ENCODE results near the gene UGP2. TPM values are rescaled to one million over a fixed set of nuclear protein-coding genes. Genes with fewer than 3 reads are reported as not detected.
"Not testable (repeated sequence)": the region's sequence is repeated elsewhere in the genome, so short reads cannot be mapped to it uniquely, and the experiment has no call there.

The UGP2 gene
- total RNA-seq, 2 donors from 2014 or later = 111 to 114 TPM

DNA sequence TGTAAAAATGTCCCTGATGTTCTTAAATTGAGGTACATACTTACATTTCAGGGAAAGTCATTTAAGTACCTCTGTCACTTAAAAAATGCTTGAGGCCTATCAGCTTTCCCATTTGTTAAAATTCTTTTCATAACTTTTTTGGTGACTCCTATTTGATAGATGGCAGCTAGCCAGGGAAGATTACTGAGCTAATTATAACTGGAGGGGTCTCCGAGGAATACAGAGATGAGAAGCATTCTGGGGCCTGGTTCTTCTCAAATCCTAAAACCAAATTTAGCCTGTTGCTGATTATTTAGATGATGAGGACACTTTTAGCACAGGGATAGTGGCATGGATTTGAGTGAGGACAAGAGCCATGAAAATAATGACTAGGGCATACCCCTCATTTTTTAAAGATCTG is 4.8 kb downstream of the UGP2 start:
- ATAC-seq (replicated peaks) = no peak
- Mint-ChIP-seq H3K9me3 (no peaks in the 10 kb centered on the region), H3K27ac (no peak overlapping the region), H3K36me3 (ENCODE audit: low read depth) (peaks cover 70% of the 10 kb centered on the region), H3K27me3 (no peaks in the 10 kb centered on the region), H3K4me3 (no peak overlapping the region), H3K4me1 (peaks cover 40% of the 10 kb centered on the region)

DNA sequence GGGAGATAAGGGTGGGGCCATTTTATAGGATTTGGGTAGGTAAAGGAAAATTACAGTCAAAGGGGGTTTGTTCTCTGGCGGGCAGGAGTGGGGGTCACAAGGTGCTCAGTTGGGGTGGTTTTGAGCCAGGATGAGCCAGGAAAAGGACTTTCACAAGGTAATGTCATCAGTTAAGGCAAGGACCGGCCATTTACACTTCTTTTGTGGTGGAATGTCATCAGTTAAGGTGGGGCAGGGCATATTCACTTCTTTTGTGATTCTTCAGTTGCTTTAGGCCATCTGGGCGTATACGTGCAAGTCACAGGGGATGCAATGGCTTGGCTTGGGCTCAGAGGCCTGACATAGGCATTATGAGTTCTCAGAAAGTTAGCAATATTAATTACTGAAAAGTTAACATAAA is 5.9 kb downstream of the UGP2 start:
- H3K4me3 Mint-ChIP-seq; H3K9me3 Mint-ChIP-seq; ATAC-seq (replicated peaks); H3K27me3 Mint-ChIP-seq: not testable (repeated sequence)
- H3K27ac Mint-ChIP-seq = peak overlapping the region; percentile 20
- peaks cover 62% of the 10 kb centered on the region for H3K36me3 Mint-ChIP-seq (ENCODE audit: low read depth)
- peaks cover 48% of the 10 kb centered on the region for H3K4me1 Mint-ChIP-seq

DNA sequence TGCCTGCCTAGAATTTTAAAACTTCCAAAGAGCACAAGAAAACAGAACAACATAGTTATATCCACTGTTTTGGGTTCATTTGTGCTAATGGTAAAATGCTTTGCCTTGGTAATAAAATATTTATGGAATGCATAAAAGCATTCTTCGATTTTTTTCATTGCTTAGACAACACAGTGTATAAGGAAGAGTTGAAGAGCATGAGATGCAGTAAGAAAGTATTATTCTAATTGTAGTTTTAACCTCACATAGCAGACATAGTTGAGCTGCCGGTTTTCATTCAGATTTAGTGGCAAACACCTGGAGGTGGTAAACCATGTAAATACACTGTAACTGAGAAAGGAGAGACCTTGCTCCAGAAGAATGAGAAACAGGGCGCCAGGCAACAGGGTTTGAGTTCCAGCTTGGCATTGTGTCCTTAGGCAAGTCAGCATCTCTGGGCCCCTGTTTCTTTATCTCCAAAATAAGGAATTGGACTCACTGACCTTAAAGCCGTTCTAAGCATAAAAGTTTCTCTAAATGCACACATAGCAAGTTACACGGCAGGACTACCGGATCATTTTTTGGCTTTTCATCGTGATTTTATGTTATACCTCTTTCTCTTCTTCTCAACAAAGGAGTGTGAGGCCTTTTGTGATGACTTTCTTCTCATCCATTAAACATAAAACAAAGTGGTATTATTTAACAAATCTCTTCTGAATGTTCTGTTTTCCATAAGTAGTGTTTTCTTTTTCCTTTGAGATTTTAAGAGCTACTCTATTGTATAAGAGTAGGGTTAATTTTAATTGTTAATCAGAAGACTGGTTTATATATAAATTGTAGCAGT is 7.9 kb downstream of the UGP2 start:
- no peaks in the 10 kb centered on the region for H3K27me3 Mint-ChIP-seq
- peaks cover 42% of the 10 kb centered on the region for H3K36me3 Mint-ChIP-seq (ENCODE audit: low read depth)
- H3K27ac Mint-ChIP-seq = peak overlapping the region; percentile 69
- peaks cover 52% of the 10 kb centered on the region for H3K4me1 Mint-ChIP-seq
- H3K4me3 Mint-ChIP-seq = peak overlapping the region; percentile 38
- no peak for ATAC-seq (replicated peaks)
- peaks cover 4% of the 10 kb centered on the region for H3K9me3 Mint-ChIP-seq

DNA sequence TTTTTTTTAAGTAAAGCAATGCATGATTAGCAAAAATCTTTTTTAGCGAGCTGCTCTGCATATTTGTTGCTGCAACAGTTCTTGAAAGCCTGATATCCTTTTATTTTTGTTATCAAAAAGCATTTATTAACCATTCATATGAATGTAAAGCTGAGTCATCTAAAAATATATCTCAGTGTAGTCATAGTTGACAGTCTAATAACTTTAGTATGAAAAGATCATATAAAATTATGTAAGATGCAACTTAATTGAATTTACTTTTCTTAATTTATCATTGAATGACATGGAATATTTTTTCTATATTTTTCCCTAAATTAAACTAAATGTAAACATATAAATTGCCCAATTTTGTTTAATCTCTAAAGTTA is 8.5 kb downstream of the UGP2 start:
- ATAC-seq (replicated peaks) = no peak
- Mint-ChIP-seq H3K27ac (no peak overlapping the region), H3K36me3 (ENCODE audit: low read depth) (peaks cover 36% of the 10 kb centered on the region), H3K4me3 (no peak overlapping the region), H3K4me1 (peaks cover 56% of the 10 kb centered on the region), H3K27me3 (no peaks in the 10 kb centered on the region), H3K9me3 (peaks cover 4% of the 10 kb centered on the region)

DNA sequence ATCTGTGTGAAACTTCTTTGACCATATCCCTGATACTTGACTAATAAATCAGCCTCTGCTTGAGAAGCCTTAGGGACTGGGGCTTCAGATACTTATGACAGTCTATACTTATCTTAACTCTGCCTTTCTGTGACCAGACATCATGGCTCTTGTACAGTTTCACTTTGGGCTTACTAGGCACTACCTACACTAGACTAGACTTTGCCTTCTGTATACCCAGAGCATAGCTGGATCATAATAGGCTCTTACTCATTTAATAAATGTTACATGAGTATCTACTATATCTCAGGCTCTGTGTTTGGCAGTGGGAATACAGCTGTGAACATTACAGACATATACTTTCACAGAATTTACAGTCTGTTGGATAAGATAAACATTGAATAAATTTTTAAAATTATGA is 9.0 kb downstream of the UGP2 start:
- peak; percentile 80 for ATAC-seq (replicated peaks)
- Mint-ChIP-seq H3K9me3 (peaks cover 4% of the 10 kb centered on the region), H3K27ac (peak overlapping the region; percentile 12), H3K4me1 (peaks cover 55% of the 10 kb centered on the region), H3K36me3 (ENCODE audit: low read depth) (peaks cover 34% of the 10 kb centered on the region), H3K27me3 (no peaks in the 10 kb centered on the region), H3K4me3 (no peak overlapping the region)

DNA sequence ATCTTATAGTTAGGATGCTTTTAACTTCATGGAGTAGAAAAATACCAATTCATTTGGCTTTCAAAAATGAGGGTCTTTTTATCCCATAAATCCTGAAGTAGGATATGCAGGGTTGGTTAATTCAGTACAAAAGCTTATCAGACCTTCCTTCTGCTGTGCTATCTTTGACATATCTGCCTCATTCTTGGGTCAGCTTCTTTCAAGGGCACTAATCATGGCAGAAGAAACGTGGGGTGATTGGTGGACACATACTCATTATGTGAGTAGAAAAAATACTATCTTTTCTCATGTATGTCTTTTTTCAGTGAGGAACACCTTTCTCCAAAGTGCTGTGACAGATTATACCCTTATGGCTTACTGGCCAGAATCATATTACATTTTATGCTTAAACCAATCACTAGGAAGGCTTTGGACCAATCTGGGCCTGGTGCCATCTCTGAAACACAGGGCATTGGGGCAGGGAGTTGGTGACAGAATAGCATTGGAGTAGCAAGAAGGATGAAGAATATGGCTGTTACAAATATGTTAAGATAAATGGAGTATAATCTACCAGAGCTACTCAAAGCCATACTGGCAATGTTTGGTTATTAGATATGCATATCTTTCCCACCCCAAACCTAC is 10.1 kb downstream of the UGP2 start:
- H3K9me3 Mint-ChIP-seq = peaks cover 4% of the 10 kb centered on the region
- peak overlapping the region; percentile 12 for H3K27ac Mint-ChIP-seq
- H3K36me3 Mint-ChIP-seq (ENCODE audit: low read depth) = peaks cover 35% of the 10 kb centered on the region
- no peaks in the 10 kb centered on the region for H3K27me3 Mint-ChIP-seq
- peaks cover 60% of the 10 kb centered on the region for H3K4me1 Mint-ChIP-seq
- no peak for ATAC-seq (replicated peaks)
- H3K4me3 Mint-ChIP-seq = no peak overlapping the region

DNA sequence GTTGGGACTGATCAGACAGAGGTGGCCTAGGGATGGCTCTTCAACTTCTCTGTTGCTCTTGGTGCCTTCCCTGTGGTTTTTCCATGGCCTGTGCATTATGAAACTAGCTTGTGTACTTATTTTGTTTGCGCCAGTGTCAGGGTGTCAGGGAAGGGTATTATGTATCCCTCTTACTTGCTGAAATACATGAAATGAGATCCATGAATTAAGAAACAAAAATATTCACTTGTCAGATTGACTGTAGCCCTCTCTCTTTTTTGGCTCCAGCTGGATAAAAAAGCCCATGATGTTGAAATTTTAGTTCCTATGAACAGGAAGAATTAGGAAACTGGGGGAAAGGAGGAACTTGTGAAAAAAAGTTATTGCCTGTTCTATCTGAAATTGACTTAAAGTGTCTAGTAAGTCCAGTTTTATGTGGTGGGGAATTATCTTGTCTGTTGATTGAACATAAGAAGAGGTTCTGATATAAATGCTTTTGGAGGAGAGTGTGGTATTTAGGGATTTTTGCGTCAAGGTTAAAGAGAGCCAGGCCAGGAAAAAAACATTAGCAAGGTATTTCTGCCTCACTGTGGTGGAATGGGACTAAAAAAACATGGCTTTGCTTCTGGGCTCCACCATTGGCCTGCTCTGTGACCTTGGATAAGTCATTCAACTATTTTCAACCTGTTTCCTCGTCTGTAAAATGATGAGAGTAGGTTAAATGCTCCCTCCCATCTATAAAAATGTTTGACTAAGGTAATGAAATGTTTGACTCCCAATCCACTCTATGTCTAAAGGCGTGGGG is 12.0 kb downstream of the UGP2 start:
- ATAC-seq (replicated peaks) = no peak
- Mint-ChIP-seq H3K27me3 (no peaks in the 10 kb centered on the region), H3K36me3 (ENCODE audit: low read depth) (peaks cover 44% of the 10 kb centered on the region), H3K4me1 (peaks cover 56% of the 10 kb centered on the region), H3K4me3 (peak overlapping the region; percentile 78), H3K27ac (peak overlapping the region; percentile 65), H3K9me3 (peaks cover 4% of the 10 kb centered on the region)

DNA sequence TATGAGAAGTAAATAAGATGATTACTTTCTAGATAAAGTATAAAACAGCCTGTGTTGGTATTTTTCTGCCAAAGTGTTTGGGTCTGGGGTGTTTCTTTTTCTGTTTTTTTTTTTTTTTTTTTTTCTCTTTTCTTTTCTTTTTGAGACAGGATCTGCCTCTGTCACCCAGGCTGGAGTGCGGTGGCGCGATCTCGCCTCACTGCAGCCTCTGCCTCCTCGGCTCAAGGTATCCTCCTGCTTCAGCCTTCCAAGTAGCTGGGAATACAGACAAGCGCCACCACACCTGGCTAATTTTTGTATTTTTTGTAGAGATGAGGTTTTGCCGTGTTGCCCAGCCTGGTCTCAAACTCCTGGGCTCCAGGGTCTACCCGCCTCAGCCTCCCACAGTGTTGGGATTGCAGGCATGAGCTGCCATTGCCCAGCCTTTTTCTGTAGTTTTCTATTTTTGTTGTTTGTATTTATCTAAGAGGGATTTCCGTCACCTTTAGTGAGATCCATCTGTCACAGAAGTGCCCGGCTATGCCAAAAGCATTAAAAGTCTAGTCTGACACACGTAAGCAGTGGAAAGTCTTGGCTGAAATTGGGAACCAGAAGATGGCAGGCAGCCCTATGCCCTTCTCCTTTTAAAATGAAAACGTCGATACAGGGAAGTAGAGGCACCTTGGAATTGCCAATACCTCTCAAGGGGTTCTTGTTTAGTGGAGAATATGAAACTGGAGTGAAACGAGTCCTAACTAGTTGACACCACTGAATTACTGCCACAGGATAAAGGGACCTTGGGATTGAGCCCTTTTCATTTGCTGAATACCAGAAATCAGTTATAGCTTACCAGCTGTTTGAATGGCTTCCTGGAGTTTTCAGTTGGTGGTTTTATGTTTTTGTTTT is 14.0 kb downstream of the UGP2 start:
- Mint-ChIP-seq H3K27ac (peak overlapping the region; percentile 65), H3K4me1 (peaks cover 49% of the 10 kb centered on the region), H3K4me3 (peak overlapping the region; percentile 78), H3K36me3 (ENCODE audit: low read depth) (peaks cover 58% of the 10 kb centered on the region), H3K9me3 (peaks cover 4% of the 10 kb centered on the region), H3K27me3 (no peaks in the 10 kb centered on the region)
- ATAC-seq (replicated peaks) = no peak

DNA sequence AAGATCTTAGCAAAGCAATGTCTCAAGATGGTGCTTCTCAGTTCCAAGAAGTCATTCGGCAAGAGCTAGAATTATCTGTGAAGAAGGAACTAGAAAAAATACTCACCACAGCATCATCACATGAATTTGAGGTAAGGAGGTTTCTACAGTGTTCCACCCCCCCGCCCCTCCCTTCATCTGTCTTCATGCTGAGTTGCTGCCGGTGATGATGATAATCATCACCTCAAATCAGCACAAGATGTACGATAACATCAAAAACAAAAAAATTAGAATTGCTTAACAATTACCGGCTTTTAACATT is 14.6 kb downstream of the UGP2 start:
- peaks cover 4% of the 10 kb centered on the region for H3K9me3 Mint-ChIP-seq
- peak; percentile 95 for ATAC-seq (replicated peaks)
- H3K4me1 Mint-ChIP-seq = peaks cover 49% of the 10 kb centered on the region

DNA sequence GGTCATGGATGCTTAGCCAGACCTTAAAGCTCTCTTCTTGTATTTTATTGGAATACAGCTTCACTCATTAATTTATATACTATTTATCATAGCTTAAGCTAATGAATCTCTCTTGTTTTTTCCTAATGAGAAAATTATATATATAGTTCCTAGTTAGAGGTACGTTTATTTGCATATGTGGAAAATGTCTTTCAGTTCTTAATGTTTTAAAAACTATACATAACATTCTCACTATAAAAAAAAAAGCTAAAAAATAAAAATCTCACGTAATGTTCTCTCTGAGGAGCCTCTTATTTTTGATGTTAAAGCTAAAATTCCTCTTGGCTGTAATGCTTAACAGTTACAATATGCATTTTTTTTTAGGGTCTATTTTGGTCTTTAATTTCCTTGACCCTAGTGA is 16.6 kb downstream of the UGP2 start:
- Mint-ChIP-seq H3K4me1 (peaks cover 38% of the 10 kb centered on the region), H3K27me3 (no peaks in the 10 kb centered on the region), H3K36me3 (ENCODE audit: low read depth) (peaks cover 78% of the 10 kb centered on the region), H3K9me3 (no peaks in the 10 kb centered on the region), H3K4me3 (no peak overlapping the region), H3K27ac (peak overlapping the region; percentile 52)
- ATAC-seq (replicated peaks) = no peak

More for the DNA sequence above, 14.6 kb downstream of the UGP2 start:
- Mint-ChIP-seq H3K27ac (peak overlapping the region; percentile 65), H3K27me3 (no peaks in the 10 kb centered on the region), H3K36me3 (ENCODE audit: low read depth) (peaks cover 62% of the 10 kb centered on the region), H3K4me3 (peak overlapping the region; percentile 78)

DNA sequence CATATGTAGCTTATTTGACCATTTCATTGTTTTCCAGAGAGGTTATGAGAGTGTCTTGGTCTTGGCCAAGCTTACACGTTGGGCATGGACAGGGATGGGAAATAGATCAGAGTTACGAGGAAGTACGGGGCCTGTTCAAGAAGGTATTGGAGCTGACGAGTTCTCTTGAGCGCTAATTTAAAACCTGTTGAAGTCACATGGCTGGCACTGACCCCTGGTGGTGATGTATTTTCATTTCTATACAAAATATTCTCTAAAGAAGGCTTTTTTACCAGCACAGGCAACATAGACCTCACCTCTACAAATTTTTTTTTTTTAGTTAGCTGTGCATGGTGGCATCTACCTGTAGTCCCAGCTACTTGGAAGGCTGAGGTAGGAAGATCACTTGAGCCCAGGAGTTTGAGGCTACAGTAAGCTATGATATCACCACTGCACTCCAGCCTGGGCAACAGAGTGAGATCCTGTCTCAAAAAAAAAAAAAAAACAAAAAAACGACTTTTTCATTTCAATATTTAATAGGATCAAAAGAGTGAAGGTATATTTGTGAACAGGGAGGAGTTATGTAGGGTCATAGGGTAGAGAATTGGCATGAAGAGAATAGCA is 19.6 kb downstream of the UGP2 start:
- Mint-ChIP-seq H3K27ac (peak overlapping the region; percentile 68), H3K36me3 (ENCODE audit: low read depth) (peaks cover 96% of the 10 kb centered on the region), H3K4me1 (peaks cover 33% of the 10 kb centered on the region), H3K27me3 (no peaks in the 10 kb centered on the region), H3K4me3 (no peak overlapping the region), H3K9me3 (no peaks in the 10 kb centered on the region)
- ATAC-seq (replicated peaks) = peak; percentile 15

DNA sequence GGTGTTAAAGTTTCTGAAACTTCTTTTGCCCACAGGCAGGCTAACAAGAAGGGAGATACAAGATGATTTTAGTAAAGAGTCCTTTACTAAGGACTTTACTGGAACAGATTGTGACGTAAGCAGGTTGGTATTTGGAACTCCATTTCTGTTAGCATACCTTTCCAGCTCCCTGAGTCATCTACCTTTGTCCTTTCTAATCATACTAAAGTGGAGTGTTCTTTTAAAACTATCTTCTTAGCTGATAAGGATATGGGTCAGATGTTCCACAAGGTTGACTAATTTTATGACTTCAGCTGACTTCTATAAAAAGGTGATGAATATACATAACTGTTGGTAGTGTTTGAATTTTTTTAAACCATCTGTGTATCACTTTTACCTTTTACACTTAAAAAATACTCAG is 21.1 kb downstream of the UGP2 start:
- peak overlapping the region; percentile 54 for H3K4me3 Mint-ChIP-seq
- no peaks in the 10 kb centered on the region for H3K9me3 Mint-ChIP-seq
- H3K4me1 Mint-ChIP-seq = peaks cover 35% of the 10 kb centered on the region
- peaks cover 90% of the 10 kb centered on the region for H3K36me3 Mint-ChIP-seq (ENCODE audit: low read depth)
- peak; percentile 82 for ATAC-seq (replicated peaks)
- H3K27ac Mint-ChIP-seq = peak overlapping the region; percentile 79
- H3K27me3 Mint-ChIP-seq = no peaks in the 10 kb centered on the region

DNA sequence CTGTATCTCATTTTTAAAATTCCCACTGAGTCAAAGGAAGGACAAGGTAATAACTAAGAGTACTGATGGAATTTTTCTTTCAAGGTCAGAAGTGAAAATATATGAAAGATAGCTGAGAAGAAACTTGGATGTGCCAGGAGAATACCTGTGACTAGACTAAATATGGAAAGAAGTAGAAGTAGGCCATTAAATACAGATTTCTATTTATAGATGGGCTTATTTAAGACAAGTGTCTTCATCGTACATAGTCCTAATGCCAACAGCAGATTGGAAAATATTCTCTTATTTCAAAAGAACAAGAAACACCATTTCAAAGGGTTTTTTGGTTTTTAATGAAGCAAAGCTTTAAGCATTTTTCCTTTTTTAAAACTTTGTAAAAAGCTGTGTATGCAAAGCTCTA is 22.0 kb downstream of the UGP2 start:
- peak overlapping the region; percentile 79 for H3K27ac Mint-ChIP-seq
- H3K27me3 Mint-ChIP-seq = no peaks in the 10 kb centered on the region
- peaks cover 90% of the 10 kb centered on the region for H3K36me3 Mint-ChIP-seq (ENCODE audit: low read depth)

More for the DNA sequence above, 22.0 kb downstream of the UGP2 start:
- no peak for ATAC-seq (replicated peaks)
- Mint-ChIP-seq H3K4me1 (peaks cover 32% of the 10 kb centered on the region), H3K4me3 (no peak overlapping the region), H3K9me3 (no peaks in the 10 kb centered on the region)

Data from activated T-helper 17 cell treated with anti-CD3 and anti-CD28 coated beads, Interleukin-2, amount 50 U/mL, for 72 hours (primary cell).